HFFc6 (cell line): Measurements from ENCODE around the gene C11orf91. TPM values are rescaled to one million over a fixed set of nuclear protein-coding genes. Genes with fewer than 3 reads are reported as not detected.
"Not testable (repeated sequence)": the region's sequence is repeated elsewhere in the genome, so short reads cannot be mapped to it uniquely, and the experiment has no call there.

Experiments used
- DNase-seq: peaks from one replicate; pipeline ENCODE4 v3.0.0-alpha.2; 2018
- H3K27ac Mint-ChIP-seq: 2 replicates; pipeline ENCODE4 v1.8.0; 2020; ENCODE audit warnings: mild to moderate bottlenecking, mixed read lengths
- H3K27me3 Mint-ChIP-seq: 2 replicates; pipeline ENCODE4 v1.8.0; 2021; ENCODE audit warnings: mild to moderate bottlenecking, moderate library complexity, mixed read lengths; ENCODE audit not compliant: insufficient read depth
- H3K36me3 Mint-ChIP-seq: 2 replicates; pipeline ENCODE4 v1.8.0; 2021; ENCODE audit warnings: low read depth, mixed read lengths
- H3K4me1 Mint-ChIP-seq: 2 replicates; pipeline ENCODE4 v1.8.0; 2020; ENCODE audit warnings: low read depth, mixed read lengths
- H3K4me3 Mint-ChIP-seq: 2 replicates; pipeline ENCODE4 v1.8.0; 2020; ENCODE audit warnings: mild to moderate bottlenecking, moderate library complexity, mixed read lengths
- H3K9me3 Mint-ChIP-seq: 2 replicates; pipeline ENCODE4 v1.8.0; 2020; ENCODE audit warnings: mild to moderate bottlenecking, mixed read lengths
- total RNA-seq, 6 experiments: library from RNA; stranded (reverse); fragmentation: NEBNext Ultra II Directional; extraction: Animal tissue kit (Norgen Biotek cat#: 25700); gene quantifications; 2 replicates in 1 of 6; 3 replicates in 5 of 6; pipeline ENCODE4 v1.2.3, GENCODE V29; 2021
- TF ChIP-seq, protein P1 (sequence below): fragments of 200-600 bp; sonication (generic); IDR thresholded peaks from 2 replicates; pipeline ENCODE4 v1.5.0; 2021; ENCODE audit warnings: antibody characterized with exemption, mild to moderate bottlenecking

The C11orf91 gene
- total RNA-seq, 6 experiments from 2014 or later, result 0.59 to 0.65 (median 0.60) TPM; not detected in 2

DNA sequence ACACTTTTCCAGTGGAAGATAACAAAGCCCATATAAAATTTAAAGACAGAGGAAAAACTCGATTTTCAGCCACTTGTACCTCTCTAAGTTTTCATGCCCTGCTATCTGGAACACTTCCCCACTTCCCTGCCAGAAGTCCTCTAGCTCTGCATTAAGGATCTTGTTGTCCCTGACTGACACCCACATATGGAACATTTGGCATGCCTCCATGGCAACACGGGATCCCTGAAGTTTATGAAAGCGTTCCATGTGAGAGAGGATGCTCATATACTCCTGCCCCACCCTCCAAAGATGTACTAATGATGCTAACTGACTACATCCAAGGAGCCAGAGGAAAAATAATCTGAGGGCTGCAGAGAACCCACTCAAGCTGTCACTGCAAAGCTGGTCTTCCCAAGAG is 8.8 kb upstream of the C11orf91 start:
- no peak for DNase-seq
- Mint-ChIP-seq H3K27ac (peak overlapping the region; percentile 62), H3K4me3 (no peak overlapping the region), H3K36me3 (peaks cover 46% of the 10 kb centered on the region), H3K9me3 (no peaks in the 10 kb centered on the region), H3K27me3 (no peaks in the 10 kb centered on the region), H3K4me1 (peaks cover 65% of the 10 kb centered on the region)
- TF ChIP-seq, protein P1, sequence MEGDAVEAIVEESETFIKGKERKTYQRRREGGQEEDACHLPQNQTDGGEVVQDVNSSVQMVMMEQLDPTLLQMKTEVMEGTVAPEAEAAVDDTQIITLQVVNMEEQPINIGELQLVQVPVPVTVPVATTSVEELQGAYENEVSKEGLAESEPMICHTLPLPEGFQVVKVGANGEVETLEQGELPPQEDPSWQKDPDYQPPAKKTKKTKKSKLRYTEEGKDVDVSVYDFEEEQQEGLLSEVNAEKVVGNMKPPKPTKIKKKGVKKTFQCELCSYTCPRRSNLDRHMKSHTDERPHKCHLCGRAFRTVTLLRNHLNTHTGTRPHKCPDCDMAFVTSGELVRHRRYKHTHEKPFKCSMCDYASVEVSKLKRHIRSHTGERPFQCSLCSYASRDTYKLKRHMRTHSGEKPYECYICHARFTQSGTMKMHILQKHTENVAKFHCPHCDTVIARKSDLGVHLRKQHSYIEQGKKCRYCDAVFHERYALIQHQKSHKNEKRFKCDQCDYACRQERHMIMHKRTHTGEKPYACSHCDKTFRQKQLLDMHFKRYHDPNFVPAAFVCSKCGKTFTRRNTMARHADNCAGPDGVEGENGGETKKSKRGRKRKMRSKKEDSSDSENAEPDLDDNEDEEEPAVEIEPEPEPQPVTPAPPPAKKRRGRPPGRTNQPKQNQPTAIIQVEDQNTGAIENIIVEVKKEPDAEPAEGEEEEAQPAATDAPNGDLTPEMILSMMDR, result no peak

DNA sequence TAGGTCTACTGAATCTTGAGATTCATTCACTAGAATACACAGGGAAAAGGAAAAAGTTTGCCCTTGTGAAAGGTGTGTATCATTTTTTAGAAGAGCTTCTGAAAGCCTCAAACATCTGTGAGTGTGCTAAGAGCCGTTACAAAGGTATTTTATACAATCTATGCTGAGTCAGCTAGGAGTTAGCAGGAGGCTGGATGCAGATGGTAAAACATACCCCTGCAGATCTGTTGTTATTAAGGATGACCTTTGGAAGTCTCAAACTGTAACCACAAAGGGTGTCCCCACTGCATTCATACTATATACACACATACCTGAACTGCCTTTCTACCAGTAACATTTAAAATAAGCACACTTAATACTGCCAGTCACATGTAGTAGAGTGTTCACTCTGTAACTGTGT is 8.4 kb upstream of the C11orf91 start:
- Mint-ChIP-seq H3K9me3 (no peaks in the 10 kb centered on the region), H3K4me1 (peaks cover 70% of the 10 kb centered on the region), H3K36me3 (peaks cover 43% of the 10 kb centered on the region), H3K27me3 (no peaks in the 10 kb centered on the region), H3K27ac (peak overlapping the region; percentile 62), H3K4me3 (no peak overlapping the region)
- TF ChIP-seq, protein P1, result no peak
- DNase-seq, result no peak

DNA sequence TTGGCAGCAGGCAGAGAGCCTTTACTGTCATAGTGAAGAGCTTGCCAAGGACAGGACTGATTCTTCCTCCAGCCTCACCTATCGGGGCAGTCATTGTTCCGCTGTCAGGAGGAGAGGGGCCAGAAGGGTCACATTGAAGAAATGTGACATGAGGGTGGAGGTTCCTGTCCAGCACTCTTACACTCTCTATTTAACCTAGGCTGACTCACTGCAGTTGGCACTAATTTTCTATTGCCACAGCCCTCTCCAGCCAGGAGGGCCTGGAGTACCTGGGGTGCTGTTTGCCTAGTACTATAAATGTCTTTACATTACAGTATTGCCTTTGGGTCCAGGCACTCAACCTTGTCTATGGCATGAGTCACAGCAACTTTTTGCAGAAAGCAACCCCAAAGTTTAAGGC is 7.2 kb upstream of the C11orf91 start:
- Mint-ChIP-seq H3K27ac (peak overlapping the region; percentile 29), H3K4me1 (peaks cover 82% of the 10 kb centered on the region), H3K36me3 (peaks cover 42% of the 10 kb centered on the region)

DNA sequence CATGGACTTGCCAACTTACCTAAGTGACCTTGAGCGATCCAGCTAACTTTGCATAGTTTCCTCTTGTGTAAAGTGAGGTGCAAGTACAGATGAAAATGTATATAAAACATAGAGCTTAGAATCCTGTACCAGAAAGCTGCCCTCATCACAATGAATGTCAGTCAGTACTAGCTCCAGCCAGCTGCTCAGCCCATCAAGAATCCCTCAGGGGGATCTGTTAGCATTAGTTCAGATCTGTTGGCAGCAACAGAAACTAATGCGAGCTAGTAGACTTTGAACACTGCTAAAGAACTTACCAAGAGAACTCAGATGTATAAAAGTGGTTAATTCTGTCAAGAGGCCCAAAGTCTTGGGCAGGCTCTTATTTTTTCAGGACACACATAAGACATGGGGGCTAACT is 6.3 kb upstream of the C11orf91 start:
- TF ChIP-seq, protein P1, result no peak
- Mint-ChIP-seq H3K4me3 (no peak overlapping the region), H3K27me3 (no peaks in the 10 kb centered on the region; the same call in none of the 2 replicates), H3K9me3 (no peaks in the 10 kb centered on the region), H3K27ac (peak overlapping the region; percentile 57), H3K36me3 (peaks cover 42% of the 10 kb centered on the region), H3K4me1 (peaks cover 84% of the 10 kb centered on the region)
- DNase-seq, result no peak

More for the DNA sequence above, 7.2 kb upstream of the C11orf91 start:
- H3K4me3 Mint-ChIP-seq, DNase-seq, H3K9me3 Mint-ChIP-seq, H3K27me3 Mint-ChIP-seq: not testable (repeated sequence)

DNA sequence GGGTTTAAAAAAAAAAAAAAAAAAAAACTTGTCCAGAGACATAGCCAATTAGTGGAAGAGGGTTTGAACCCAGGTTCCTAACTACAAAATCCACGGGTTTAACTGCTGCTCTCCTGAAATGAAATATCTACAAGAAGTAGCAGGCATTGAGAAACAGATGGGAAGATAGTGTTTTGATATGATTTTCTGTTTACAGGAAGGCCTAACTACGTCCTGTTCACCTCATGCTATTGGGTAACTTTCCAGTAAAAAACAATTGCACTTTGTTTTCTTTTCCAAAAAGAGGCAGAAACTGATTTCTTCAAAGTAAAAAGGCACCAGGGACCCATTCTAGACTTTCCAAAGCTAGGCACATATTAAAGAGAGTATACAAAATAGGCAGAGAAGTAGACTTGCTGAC is 5.9 kb upstream of the C11orf91 start:
- no peak for DNase-seq
- Mint-ChIP-seq H3K4me3 (no peak overlapping the region), H3K4me1 (peaks cover 86% of the 10 kb centered on the region), H3K9me3 (no peaks in the 10 kb centered on the region), H3K27ac (peak overlapping the region; percentile 57), H3K27me3 (no peaks in the 10 kb centered on the region; the same call in none of the 2 replicates), H3K36me3 (peaks cover 42% of the 10 kb centered on the region)
- TF ChIP-seq, protein P1, result no peak

DNA sequence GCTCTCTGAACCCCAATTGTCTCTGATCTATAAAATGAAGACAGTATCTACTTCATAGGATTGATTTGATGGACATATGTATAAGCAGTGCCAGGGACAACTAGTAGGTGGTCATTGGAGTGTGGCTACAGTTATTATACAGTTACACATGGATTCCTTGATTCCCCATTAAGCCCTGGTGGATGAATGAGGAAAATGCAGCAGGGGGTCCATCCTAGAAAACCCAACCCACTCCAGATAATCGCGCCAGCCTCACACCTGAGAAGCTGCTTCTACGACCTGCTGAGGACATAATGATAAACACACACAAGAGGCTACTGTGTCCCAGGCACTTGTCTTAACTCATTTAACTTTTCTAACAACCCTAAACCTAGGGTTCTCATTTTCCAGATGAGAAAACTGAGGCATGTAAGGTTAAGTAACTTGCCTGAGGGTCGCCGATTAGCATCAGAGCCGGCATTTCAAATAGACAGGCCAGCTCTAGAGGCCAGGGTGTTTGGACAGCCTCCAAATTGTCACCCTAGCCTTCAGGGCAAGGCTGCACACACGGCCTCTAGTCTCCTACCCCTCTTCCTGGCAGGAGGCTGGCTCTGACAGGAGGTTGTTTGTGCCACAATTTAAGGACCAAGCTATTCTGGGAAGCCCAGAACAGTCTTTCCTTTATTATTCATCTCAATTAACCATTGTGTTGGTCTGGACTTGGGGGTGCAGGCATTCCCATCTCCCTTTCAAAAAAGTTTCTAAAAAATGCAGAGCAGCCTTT is 3.8 kb upstream of the C11orf91 start:
- Mint-ChIP-seq H3K9me3 (no peaks in the 10 kb centered on the region), H3K4me3 (peak overlapping the region; percentile 17; the same call in 1 of the 2 replicates), H3K27ac (peak overlapping the region; percentile 79), H3K27me3 (peaks cover 5% of the 10 kb centered on the region), H3K36me3 (peaks cover 27% of the 10 kb centered on the region), H3K4me1 (peaks cover 91% of the 10 kb centered on the region)
- TF ChIP-seq, protein P1, result peak; percentile 41
- no peak for DNase-seq
